ACC112 (cell line): ENCODE data around the gene GABBR2.

Source experiments
- H2AFZ ChIP-seq: fragments of 200-600 bp; sonication (generic); one replicate; pipeline ENCODE4 v1.6.0; 2017; ENCODE audit warnings: antibody characterized with exemption, low read length; ENCODE audit not compliant: unreplicated experiment
- H3K27ac ChIP-seq: fragments of 200-600 bp; sonication (generic); 2 replicates; pipeline ENCODE4 v1.5.1; 2014; ENCODE audit warnings: low read depth, mild to moderate bottlenecking, antibody characterized with exemption, low read length, moderate library complexity
- H3K27me3 ChIP-seq: fragments of 200-600 bp; sonication (generic); 2 replicates; pipeline ENCODE4 v1.6.1; 2014; ENCODE audit warnings: mild to moderate bottlenecking, antibody characterized with exemption, low read length, moderate library complexity, mixed read lengths; ENCODE audit not compliant: insufficient read depth
- H3K36me3 ChIP-seq: fragments of 200-600 bp; sonication (generic); 2 replicates; pipeline ENCODE4 v1.6.1; 2016; ENCODE audit warnings: mild to moderate bottlenecking, antibody characterized with exemption, low read length, moderate library complexity, mixed read lengths; ENCODE audit not compliant: insufficient read depth
- H3K4me1 ChIP-seq: fragments of 200-600 bp; sonication (generic); one replicate; pipeline ENCODE4 v1.6.1; 2016; ENCODE audit warnings: low read length, mixed read lengths; ENCODE audit not compliant: insufficient read depth, unreplicated experiment, control insufficient read depth
- H3K4me3 ChIP-seq: fragments of 200-600 bp; sonication (generic); 2 replicates; pipeline ENCODE4 v1.5.1; 2014; ENCODE audit warnings: mild to moderate bottlenecking, low read depth, low read length
- H3K79me2 ChIP-seq: fragments of 200-600 bp; sonication (generic); one replicate; pipeline ENCODE4 v1.6.0; 2016; ENCODE audit warnings: low read length; ENCODE audit not compliant: control insufficient read depth, unreplicated experiment, insufficient read depth

GABBR2 gene

GRCh38 chr9:98333703-98334582 lies 374.8 kb downstream of the GABBR2 start:
- Histone ChIP-seq H3K4me1 (peaks cover 40% of the 10 kb centered on the region), H3K27me3 (no peaks in the 10 kb centered on the region), H2AFZ (no peak overlapping the region)

GRCh38 chr9:98332405-98332831 lies 376.3 kb downstream of the GABBR2 start:
- Histone ChIP-seq H2AFZ (no peak overlapping the region), H3K4me3 (no peak overlapping the region), H3K79me2 (no peaks in the 10 kb centered on the region), H3K36me3 (no peaks in the 10 kb centered on the region), H3K27me3 (no peaks in the 10 kb centered on the region), H3K27ac (no peak overlapping the region), H3K4me1 (peaks cover 41% of the 10 kb centered on the region)

More at GRCh38 chr9:98333703-98334582, 374.8 kb downstream of the GABBR2 start:
- H3K79me2 ChIP-seq: no peaks in the 10 kb centered on the region
- H3K36me3 ChIP-seq: 0 out of 2 replicates have a peak, but pooled peaks cover 5% of the 10 kb centered on the region
- peak overlapping the region; percentile 84 for H3K27ac ChIP-seq
- no peak overlapping the region for H3K4me3 ChIP-seq

GRCh38 chr9:98331536-98332259 lies 377.0 kb downstream of the GABBR2 start:
- H2AFZ ChIP-seq: no peak overlapping the region
- no peaks in the 10 kb centered on the region for H3K79me2 ChIP-seq
- peak overlapping the region; percentile 81 for H3K27ac ChIP-seq
- no peaks in the 10 kb centered on the region for H3K27me3 ChIP-seq
- H3K36me3 ChIP-seq: no peaks in the 10 kb centered on the region
- peaks cover 41% of the 10 kb centered on the region for H3K4me1 ChIP-seq
- no peak overlapping the region for H3K4me3 ChIP-seq

- Histone ChIP-seq H3K27ac (peak overlapping the region; percentile 81), H3K79me2 (no peaks in the 10 kb centered on the region), H3K36me3 (no peaks in the 10 kb centered on the region), H3K4me3 (no peak overlapping the region), H3K27me3 (no peaks in the 10 kb centered on the region), H2AFZ (no peak overlapping the region), H3K4me1 (peaks cover 41% of the 10 kb centered on the region)
Measured at GRCh38 chr9:98330831-98331230, 377.9 kb downstream of the GABBR2 start.

GRCh38 chr9:98329904-98330303 lies 378.8 kb downstream of the GABBR2 start:
- H2AFZ ChIP-seq: no peak overlapping the region
- peak overlapping the region; percentile 81; the same call in 1 of the 2 replicates for H3K27ac ChIP-seq

GRCh38 chr9:98329281-98329680 lies 379.5 kb downstream of the GABBR2 start:
- H3K27me3 ChIP-seq: no peaks in the 10 kb centered on the region
- H3K27ac ChIP-seq: peak overlapping the region; percentile 27; the same call in 1 of the 2 replicates
- H3K4me1 ChIP-seq: peaks cover 38% of the 10 kb centered on the region
- H3K79me2 ChIP-seq: no peaks in the 10 kb centered on the region
- H2AFZ ChIP-seq: no peak overlapping the region
- no peak overlapping the region for H3K4me3 ChIP-seq
- H3K36me3 ChIP-seq: no peaks in the 10 kb centered on the region

More at GRCh38 chr9:98329904-98330303, 378.8 kb downstream of the GABBR2 start:
- Histone ChIP-seq H3K36me3 (no peaks in the 10 kb centered on the region), H3K4me3 (no peak overlapping the region), H3K79me2 (no peaks in the 10 kb centered on the region), H3K4me1 (peaks cover 37% of the 10 kb centered on the region), H3K27me3 (no peaks in the 10 kb centered on the region)

- H3K27me3 ChIP-seq: no peaks in the 10 kb centered on the region
- peaks cover 38% of the 10 kb centered on the region for H3K4me1 ChIP-seq
- no peaks in the 10 kb centered on the region for H3K36me3 ChIP-seq
- H3K4me3 ChIP-seq: no peak overlapping the region
- H3K79me2 ChIP-seq: no peaks in the 10 kb centered on the region
- H3K27ac ChIP-seq: no peak overlapping the region
- H2AFZ ChIP-seq: no peak overlapping the region
Measured at GRCh38 chr9:98328770-98329169, 380.0 kb downstream of the GABBR2 start.

- peaks cover 38% of the 10 kb centered on the region for H3K4me1 ChIP-seq
- no peaks in the 10 kb centered on the region for H3K36me3 ChIP-seq
- H3K79me2 ChIP-seq: no peaks in the 10 kb centered on the region
- no peak overlapping the region for H3K27ac ChIP-seq
- no peaks in the 10 kb centered on the region for H3K27me3 ChIP-seq
- H3K4me3 ChIP-seq: no peak overlapping the region
- no peak overlapping the region for H2AFZ ChIP-seq
Measured at GRCh38 chr9:98328141-98328540, 380.6 kb downstream of the GABBR2 start.

- Histone ChIP-seq H3K27ac (no peak overlapping the region), H3K4me3 (no peak overlapping the region), H3K36me3 (no peaks in the 10 kb centered on the region), H2AFZ (no peak overlapping the region), H3K27me3 (no peaks in the 10 kb centered on the region), H3K4me1 (peaks cover 40% of the 10 kb centered on the region), H3K79me2 (no peaks in the 10 kb centered on the region)
Measured at GRCh38 chr9:98327249-98327561, 381.5 kb downstream of the GABBR2 start.

- H3K27me3 ChIP-seq: no peaks in the 10 kb centered on the region
- no peak overlapping the region for H2AFZ ChIP-seq
- no peaks in the 10 kb centered on the region for H3K79me2 ChIP-seq
- H3K36me3 ChIP-seq: no peaks in the 10 kb centered on the region
- no peak overlapping the region for H3K27ac ChIP-seq
- H3K4me1 ChIP-seq: peaks cover 39% of the 10 kb centered on the region
- H3K4me3 ChIP-seq: no peak overlapping the region
Measured at GRCh38 chr9:98326459-98327248, 382.1 kb downstream of the GABBR2 start.
